ENCODE results near the gene GPC3.

DNA sequence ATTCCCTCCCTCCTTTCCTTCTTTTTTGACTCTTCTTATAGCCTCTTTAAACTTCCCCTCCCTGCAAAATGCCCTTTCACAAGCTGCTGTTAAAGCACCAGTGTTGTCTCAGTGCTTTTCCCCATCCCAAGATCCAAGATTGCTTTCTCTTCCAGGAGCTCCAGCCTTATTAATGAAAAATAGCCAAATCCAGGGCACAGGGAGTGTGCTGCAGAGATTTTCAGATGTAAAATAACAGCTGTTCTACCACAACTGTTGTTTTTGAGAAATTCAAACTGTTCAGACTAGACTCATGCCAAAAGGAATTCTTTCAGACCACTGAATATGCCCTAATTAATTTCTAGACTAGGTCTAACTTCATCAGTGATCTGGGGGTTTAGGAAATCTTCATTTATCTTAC lies 47.0 kb upstream of the GPC3 start:
- TF ChIP-seq, protein P1, sequence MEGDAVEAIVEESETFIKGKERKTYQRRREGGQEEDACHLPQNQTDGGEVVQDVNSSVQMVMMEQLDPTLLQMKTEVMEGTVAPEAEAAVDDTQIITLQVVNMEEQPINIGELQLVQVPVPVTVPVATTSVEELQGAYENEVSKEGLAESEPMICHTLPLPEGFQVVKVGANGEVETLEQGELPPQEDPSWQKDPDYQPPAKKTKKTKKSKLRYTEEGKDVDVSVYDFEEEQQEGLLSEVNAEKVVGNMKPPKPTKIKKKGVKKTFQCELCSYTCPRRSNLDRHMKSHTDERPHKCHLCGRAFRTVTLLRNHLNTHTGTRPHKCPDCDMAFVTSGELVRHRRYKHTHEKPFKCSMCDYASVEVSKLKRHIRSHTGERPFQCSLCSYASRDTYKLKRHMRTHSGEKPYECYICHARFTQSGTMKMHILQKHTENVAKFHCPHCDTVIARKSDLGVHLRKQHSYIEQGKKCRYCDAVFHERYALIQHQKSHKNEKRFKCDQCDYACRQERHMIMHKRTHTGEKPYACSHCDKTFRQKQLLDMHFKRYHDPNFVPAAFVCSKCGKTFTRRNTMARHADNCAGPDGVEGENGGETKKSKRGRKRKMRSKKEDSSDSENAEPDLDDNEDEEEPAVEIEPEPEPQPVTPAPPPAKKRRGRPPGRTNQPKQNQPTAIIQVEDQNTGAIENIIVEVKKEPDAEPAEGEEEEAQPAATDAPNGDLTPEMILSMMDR (IDR thresholded peaks at IDR 0.05; ENCODE audit: low read length) = no peak
- TF ChIP-seq EZH2 (IDR thresholded peaks at IDR 0.05; ENCODE audit: borderline replicate concordance, low read length) = no peak
